ENCODE data around the gene PCDH18.

- TF ChIP-seq CTCF (IDR thresholded peaks at IDR 0.05; ENCODE audit: borderline replicate concordance, extremely low read depth, low read length, poor library complexity, severe bottlenecking): no peak
- no peak for TF ChIP-seq EZH2 (IDR thresholded peaks at IDR 0.05; ENCODE audit: borderline replicate concordance, low read depth, low read length, severe bottlenecking)
Measured at GRCh38 chr4:137538526-137538925, 6.2 kb upstream of the PCDH18 start.

Measured in DND-41 (cell line).